Duodenal mucosa (tissue), 2 donors: ENCODE data around the gene ABLIM2.

Experiments used
- H3K27ac ChIP-seq: one replicate; pipeline ENCODE4 v1.7.0; 2013; ENCODE audit warnings: low read depth, low read length
- H3K27me3 ChIP-seq, 2 donors: one replicate each; pipeline ENCODE4 v1.7.0; 2013; ENCODE audit warnings: low read length in 2 of 2, control low read depth in 1 of 2; ENCODE audit not compliant: insufficient read depth in 2 of 2, control insufficient read depth in 1 of 2
- H3K36me3 ChIP-seq, 2 donors: one replicate each; pipeline ENCODE4 v1.7.0; 2013; ENCODE audit warnings: low read length in 2 of 2, control low read depth in 1 of 2; ENCODE audit not compliant: insufficient read depth in 2 of 2, control insufficient read depth in 1 of 2
- H3K4me1 ChIP-seq, 2 donors: one replicate each; pipeline ENCODE4 v1.7.0; 2013; ENCODE audit warnings: low read length in 2 of 2, control low read depth in 1 of 2; ENCODE audit not compliant: insufficient read depth in 2 of 2, control insufficient read depth in 1 of 2
- H3K4me3 ChIP-seq, 2 donors: one replicate each; pipeline ENCODE4 v1.7.0; 2013; ENCODE audit warnings: low read length in 2 of 2, low read depth in 1 of 2
- H3K9ac ChIP-seq, 2 donors: one replicate each; pipeline ENCODE4 v1.7.0; 2013; ENCODE audit warnings: low read length in 2 of 2, low read depth in 1 of 2
- H3K9me3 ChIP-seq, 2 donors: one replicate each; pipeline ENCODE4 v1.7.0; 2013; ENCODE audit warnings: low read length in 2 of 2, control low read depth in 1 of 2; ENCODE audit not compliant: control insufficient read depth in 1 of 2

Gene ABLIM2

DNA sequence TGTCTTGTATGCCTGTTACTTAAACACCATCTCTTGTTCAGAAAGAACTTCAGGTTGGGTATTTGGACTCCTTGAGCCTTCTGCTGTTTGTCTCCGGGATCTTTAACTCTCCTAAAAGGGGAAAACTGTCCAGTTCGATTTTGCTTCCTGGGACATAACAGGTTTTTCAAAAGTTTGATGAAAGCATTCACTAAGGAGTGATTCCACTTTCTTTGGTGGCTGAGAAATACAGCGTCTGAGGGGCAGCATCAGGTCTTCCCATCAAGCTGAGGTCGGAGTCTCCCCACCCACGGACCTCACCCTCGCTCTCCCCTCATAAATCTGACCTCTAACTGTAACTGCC lies 220.4 kb downstream of the ABLIM2 start:
- H3K4me3 ChIP-seq: peak overlapping the region; percentile 74 to 78
- H3K9ac ChIP-seq: peak overlapping the region in 1 of 2 donors; percentile 74
- no peak overlapping the region for H3K27ac ChIP-seq
- H3K9me3 ChIP-seq: no peaks in the 10 kb centered on the region
- no peaks in the 10 kb centered on the region for H3K36me3 ChIP-seq
- H3K4me1 ChIP-seq: peaks cover 25 to 26% of the 10 kb centered on the region in 2 donors
- no peaks in the 10 kb centered on the region for H3K27me3 ChIP-seq

GRCh38 chr4:7937006-7937405 lies 221.6 kb downstream of the ABLIM2 start:
- no peak overlapping the region for H3K27ac ChIP-seq
- H3K9me3 ChIP-seq: no peaks in the 10 kb centered on the region
- no peak overlapping the region for H3K4me3 ChIP-seq
- no peaks in the 10 kb centered on the region for H3K36me3 ChIP-seq
- H3K4me1 ChIP-seq: peaks cover 20 to 23% of the 10 kb centered on the region in 2 donors
- H3K9ac ChIP-seq: no peak overlapping the region
- no peaks in the 10 kb centered on the region for H3K27me3 ChIP-seq

DNA sequence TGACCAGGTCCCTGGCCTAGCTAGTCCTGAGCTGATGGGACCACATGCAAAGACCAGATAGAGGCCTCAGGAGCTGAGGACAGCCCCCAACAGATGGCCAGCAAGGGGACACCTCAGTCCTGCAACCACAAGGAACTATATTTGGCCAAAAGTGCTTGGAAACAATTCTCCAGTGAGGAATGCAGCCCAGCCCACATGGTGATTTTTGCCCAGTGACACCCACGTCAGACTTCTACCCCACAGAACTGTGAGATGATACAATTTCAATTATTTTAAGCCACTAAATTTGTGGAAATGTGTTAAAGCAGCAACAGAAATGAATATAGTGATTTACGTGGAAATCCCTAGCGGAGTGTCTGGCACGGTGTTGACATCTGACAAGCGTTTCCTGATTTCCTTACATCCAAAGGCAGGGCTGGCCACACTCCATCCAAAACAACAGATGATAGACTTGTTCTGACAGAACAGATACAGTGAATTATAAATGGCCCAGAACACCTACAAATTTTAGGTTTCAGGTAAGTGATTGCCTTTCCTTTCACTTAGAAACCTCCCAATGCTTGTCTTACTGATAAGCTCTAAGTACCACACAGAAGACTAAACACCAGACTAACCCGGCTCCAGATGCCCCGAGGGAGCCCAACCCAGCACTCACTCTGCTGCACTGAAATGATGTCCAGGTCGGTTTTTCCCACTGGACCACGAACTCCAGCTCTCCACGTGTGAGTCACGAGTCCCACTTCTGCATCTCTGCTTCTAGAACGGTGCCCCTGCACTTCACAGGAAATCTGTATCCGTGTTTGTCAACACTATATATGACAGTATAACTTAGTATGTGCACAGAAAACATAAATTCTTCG lies 224.7 kb downstream of the ABLIM2 start:
- H3K9me3 ChIP-seq: no peaks in the 10 kb centered on the region
- peaks cover 20 to 21% of the 10 kb centered on the region in 2 donors for H3K4me1 ChIP-seq
- no peaks in the 10 kb centered on the region for H3K36me3 ChIP-seq
- no peaks in the 10 kb centered on the region for H3K27me3 ChIP-seq
- no peak overlapping the region for H3K4me3 ChIP-seq
- no peak overlapping the region for H3K9ac ChIP-seq
- no peak overlapping the region for H3K27ac ChIP-seq

DNA sequence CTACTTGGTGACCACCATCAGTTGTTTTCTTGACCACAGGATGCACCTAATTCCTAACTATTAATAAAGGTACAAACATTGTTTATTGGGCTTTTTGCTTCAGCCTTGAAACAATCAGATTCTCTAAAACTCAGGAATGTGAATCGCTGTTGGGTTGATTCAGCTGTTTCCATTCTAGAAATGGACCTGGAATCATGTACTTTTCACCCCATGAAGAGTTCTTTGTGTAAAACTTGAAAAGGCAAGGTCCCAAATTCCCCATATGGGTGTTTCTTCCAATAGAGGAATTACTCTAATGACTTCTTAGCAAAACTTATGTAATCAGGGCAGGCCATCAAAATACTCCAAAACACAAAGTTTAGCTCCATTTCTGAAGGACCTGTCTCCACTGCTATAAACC lies 226.3 kb downstream of the ABLIM2 start:
- Histone ChIP-seq H3K4me1 (peaks cover 14% of the 10 kb centered on the region in 2 donors), H3K4me3 (no peak overlapping the region)

GRCh38 chr4:7929118-7929951 lies 229.3 kb downstream of the ABLIM2 start:
- Histone ChIP-seq H3K9me3 (no peaks in the 10 kb centered on the region), H3K36me3 (no peaks in the 10 kb centered on the region), H3K9ac (no peak overlapping the region), H3K27ac (no peak overlapping the region), H3K4me1 (peaks cover 21 to 26% of the 10 kb centered on the region in 2 donors), H3K27me3 (no peaks in the 10 kb centered on the region), H3K4me3 (peak overlapping the region in 1 of 2 donors; percentile 14)

More for the DNA sequence above, 226.3 kb downstream of the ABLIM2 start:
- Histone ChIP-seq H3K27ac (no peak overlapping the region), H3K27me3 (no peaks in the 10 kb centered on the region), H3K36me3 (no peaks in the 10 kb centered on the region), H3K9me3 (no peaks in the 10 kb centered on the region), H3K9ac (no peak overlapping the region)

DNA sequence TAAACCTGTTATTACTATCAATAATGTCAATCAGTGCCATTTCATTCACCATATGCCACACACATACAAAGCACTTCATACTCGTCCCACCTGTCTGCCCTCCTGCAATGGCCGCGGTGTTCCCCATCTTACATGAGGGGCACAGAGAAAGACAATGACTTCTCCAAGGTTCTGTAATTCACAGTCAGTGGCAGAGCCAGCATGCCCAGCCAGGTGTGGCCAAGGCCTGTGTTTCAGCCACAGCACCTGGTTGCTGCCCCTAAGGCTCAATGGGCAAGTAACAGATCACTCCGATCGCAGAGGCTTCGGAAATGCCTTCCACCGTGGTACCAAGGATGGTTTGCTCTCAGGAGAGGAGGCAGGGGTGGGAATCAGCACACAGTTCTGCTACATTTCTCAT lies 229.9 kb downstream of the ABLIM2 start:
- peaks cover 21 to 26% of the 10 kb centered on the region in 2 donors for H3K4me1 ChIP-seq
- no peaks in the 10 kb centered on the region for H3K9me3 ChIP-seq
- H3K27ac ChIP-seq: no peak overlapping the region

GRCh38 chr4:7926822-7927221 lies 231.8 kb downstream of the ABLIM2 start:
- Histone ChIP-seq H3K9ac (no peak overlapping the region), H3K4me1 (peaks cover 21 to 26% of the 10 kb centered on the region in 2 donors), H3K27ac (no peak overlapping the region)

More for the DNA sequence above, 229.9 kb downstream of the ABLIM2 start:
- H3K36me3 ChIP-seq: no peaks in the 10 kb centered on the region
- H3K9ac ChIP-seq: no peak overlapping the region
- H3K4me3 ChIP-seq: no peak overlapping the region
- H3K27me3 ChIP-seq: no peaks in the 10 kb centered on the region

GRCh38 chr4:7924570-7924969 lies 234.0 kb downstream of the ABLIM2 start:
- Histone ChIP-seq H3K27me3 (no peaks in the 10 kb centered on the region), H3K4me3 (no peak overlapping the region), H3K9ac (no peak overlapping the region), H3K36me3 (no peaks in the 10 kb centered on the region), H3K9me3 (no peaks in the 10 kb centered on the region), H3K4me1 (peaks cover 15% of the 10 kb centered on the region in 2 donors), H3K27ac (no peak overlapping the region)

More at GRCh38 chr4:7926822-7927221, 231.8 kb downstream of the ABLIM2 start:
- no peaks in the 10 kb centered on the region for H3K36me3 ChIP-seq
- H3K9me3 ChIP-seq: no peaks in the 10 kb centered on the region
- H3K4me3 ChIP-seq: no peak overlapping the region
- H3K27me3 ChIP-seq: no peaks in the 10 kb centered on the region

DNA sequence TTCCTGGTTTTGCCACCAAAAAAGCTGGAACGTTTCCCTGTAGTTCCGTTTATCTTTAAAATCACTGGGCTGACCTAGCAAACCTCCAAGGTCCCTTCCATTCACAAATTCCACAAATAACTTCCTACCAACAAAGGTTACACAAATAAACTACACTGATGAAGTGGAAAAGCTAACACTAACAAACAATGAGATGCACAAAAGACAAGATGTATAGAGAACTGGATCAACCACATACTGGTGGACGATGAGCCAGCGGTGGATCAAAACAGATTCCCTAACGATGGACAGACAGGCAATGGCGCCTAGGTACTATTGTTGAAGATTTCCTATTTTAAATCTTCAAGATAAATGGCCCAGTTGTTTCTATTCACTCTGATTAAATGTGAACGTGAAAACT lies 234.4 kb downstream of the ABLIM2 start:
- no peak overlapping the region for H3K27ac ChIP-seq
- H3K9ac ChIP-seq: no peak overlapping the region
- no peak overlapping the region for H3K4me3 ChIP-seq
- H3K9me3 ChIP-seq: no peaks in the 10 kb centered on the region
- peaks cover 11% of the 10 kb centered on the region in 2 donors for H3K4me1 ChIP-seq
- no peaks in the 10 kb centered on the region for H3K36me3 ChIP-seq
- no peaks in the 10 kb centered on the region for H3K27me3 ChIP-seq

- Histone ChIP-seq H3K27me3 (no peaks in the 10 kb centered on the region), H3K4me3 (no peak overlapping the region), H3K36me3 (no peaks in the 10 kb centered on the region), H3K9ac (no peak overlapping the region), H3K4me1 (peaks cover 7 to 11% of the 10 kb centered on the region in 2 donors), H3K9me3 (no peaks in the 10 kb centered on the region), H3K27ac (no peak overlapping the region)
Measured at GRCh38 chr4:7922466-7922865, 236.1 kb downstream of the ABLIM2 start.
